ENCODE measurements around the gene OR6T1.

The OR6T1 gene, protein sequence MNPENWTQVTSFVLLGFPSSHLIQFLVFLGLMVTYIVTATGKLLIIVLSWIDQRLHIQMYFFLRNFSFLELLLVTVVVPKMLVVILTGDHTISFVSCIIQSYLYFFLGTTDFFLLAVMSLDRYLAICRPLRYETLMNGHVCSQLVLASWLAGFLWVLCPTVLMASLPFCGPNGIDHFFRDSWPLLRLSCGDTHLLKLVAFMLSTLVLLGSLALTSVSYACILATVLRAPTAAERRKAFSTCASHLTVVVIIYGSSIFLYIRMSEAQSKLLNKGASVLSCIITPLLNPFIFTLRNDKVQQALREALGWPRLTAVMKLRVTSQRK

DNA sequence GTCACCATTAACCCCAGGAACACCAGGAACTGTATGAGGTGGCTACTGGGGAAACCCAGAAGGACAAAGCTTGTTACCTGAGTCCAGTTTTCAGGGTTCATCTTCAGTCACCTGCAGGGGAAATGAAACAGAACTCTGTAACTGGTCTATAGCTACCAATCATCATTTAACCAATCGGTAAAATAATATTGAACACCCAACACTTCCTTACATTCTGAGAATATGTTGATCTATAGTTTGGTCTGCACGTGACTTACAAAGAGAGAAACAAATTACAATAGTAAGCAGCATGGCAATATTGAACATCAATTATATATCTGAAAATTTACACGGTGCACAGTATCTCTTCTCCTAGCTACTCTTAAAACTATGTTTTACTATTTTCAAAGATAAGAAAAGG lies at the start of gene OR6T1:
TSS of gene OR6T1 (minus strand) at position 101 of the 400 bp plus-strand sequence. CDS start at position 101, 0 bp downstream.
- DNase-seq = no peak

DNA sequence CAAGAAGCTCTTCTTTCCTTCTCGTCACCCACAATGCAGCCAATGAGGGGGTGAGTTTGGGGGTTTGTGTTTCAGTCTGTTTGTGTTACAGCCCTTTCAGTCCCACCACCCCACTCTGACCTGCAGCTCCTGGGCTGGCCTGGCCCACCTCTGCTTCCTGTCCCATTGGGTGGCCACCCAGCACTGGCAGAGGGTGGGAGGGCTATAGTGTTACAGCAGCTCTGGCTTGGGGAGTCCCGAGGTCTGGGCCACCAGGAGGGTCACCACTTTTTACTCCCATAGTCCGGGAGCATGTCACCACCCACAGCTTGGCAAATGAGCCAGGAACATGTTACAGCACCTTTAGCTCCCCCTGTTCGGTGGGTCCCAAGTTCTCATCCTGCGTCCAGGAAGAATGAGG lies 35.7 kb upstream of the OR6T1 start:
- no peak for DNase-seq

DNA sequence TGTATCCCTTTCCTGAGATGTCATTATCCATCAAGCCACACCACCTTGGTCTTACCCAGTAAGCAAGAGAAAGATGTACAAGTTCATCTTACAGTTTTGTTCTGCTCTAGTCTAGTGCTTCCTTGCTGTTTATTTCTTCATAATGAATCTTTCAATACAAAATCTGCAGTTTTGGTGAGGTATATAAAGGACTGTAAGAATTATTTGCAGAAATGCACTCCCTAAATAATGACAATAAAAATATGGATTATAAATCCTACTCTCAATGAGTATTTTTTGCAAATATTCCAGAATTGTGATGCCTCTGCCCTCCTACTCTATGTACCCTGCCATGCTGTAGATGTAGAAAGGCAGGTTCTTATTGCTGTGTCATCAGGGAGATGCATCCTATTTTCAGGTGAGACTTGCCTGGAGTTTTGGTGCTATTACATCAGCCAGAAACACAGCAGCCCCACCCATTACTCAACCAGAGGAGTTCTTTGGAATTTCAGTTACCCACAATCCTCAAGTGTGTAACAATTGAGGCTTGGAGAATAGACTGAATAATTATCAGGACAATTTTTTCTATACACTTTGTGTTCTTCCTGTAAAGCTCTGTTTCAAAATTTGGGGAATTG lies 34.2 kb upstream of the OR6T1 start, which contains the start of gene OR10S1:
TSS of gene OR10S1 (minus strand) at position 51 of the 617 bp plus-strand sequence. CDS start 117 bp downstream, outside the sequence.
- DNase-seq = no peak

DNA sequence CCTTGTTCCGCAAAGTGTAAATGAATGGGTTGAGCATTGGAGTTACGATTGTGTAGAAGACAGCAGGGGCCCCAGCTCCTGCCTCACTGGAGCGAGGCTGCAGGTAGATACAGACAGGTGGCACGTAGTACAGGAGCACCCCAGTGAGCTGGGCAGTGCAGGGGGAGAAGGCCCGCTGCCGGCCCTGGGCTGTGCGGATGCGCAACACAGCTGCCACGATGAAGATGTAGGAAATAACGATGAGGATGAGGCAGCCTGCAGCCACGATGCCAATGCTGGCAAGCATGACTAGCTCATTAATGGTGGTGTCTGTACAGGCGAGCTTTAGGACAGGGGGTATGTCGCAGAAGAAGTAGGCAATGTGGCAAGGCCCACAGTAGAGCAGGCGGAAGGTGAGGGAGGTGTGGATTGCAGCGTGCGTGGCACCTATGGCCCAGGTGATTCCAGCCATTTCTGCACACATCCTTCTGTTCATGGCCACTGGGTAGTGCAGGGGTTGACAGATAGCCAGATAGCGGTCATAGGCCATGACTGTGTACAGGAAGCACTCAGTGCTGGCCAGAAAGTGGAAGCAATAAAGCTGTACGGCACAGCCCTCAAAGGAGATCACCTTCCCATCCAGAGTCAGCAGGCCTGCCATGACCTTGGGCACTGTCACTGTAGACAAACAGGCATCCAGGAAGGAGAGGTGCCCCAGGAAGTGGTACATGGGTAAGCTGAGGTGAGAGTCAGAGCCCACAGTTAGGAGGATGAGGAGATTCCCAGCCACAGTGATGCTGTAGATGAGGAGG lies 33.3 kb upstream of the OR6T1 start:
- no peak for DNase-seq

DNA sequence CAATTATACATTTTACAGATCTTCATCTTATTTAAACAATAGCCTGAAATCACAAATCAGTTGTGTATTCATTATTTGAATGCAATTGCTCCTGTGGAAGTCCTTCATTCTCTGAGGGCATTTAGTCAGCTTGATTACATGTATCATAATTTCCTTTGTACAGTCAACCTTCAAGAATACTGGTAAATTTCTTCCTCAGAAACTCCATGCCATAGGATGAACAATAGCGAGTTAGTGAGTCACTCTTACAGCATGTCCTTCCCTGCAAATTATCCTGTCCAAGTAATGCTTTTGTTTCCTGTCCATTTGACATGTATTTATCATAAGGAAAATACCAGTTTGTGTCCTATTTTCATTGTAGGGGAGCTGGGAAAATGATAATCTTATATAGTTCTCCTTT lies 30.2 kb upstream of the OR6T1 start:
- peak; percentile 67 for DNase-seq

DNA sequence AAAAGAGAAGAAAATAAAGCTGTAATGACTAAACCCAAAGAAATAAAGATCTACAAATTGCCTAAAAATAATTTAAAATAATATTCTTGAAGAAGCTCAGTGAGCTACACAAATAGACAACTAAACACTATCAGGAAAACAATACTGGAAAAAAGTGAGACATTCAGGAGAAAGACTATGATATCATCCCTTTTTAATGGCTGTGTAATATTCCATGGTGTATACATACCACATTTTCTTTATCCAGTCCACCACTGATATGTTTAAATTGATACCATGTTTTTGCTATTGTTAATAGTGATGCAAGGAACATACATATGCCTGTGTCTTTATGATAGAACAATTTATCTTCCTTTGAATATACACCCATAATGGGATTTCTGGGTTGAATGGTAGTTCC lies 13.1 kb upstream of the OR6T1 start:
- DNase-seq = no peak

DNA sequence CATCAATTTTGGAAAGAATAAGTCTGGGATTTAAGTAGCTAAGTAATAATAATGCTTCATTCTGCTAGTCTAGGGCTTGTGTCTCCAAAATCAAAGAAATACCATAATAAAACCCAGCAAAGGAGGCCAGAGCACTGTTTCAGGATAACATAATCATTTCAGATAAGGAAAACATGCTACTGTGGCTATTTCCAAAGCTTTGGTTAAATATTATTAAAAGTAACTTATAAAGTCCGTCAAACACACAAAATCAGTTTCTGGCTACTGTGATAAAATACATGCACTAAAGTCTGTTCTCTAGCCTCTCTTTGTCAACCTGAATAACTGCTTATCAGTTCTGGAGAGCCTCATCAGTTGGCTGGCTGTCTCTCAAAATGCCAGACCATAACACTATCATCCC lies 1.5 kb upstream of the OR6T1 start:
- DNase-seq = no peak

DNA sequence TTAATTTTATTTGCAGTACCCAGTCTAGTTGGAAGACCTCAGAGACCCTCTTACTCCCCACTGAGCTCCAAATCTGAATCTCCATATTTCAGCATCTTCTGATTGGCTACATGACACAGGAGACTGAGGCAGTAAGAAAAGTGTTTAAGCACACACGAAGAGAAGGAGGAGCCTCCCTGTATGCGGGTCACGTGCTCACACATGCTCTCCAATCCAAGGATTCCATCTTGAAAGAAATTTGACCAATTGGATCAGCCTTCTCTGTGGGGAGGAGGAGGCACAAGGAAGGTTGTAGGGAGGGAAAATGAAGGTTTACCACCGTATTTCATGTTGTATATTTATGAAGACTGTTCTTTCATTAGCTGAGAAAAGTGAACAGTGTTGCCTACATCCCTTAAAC lies 1.2 kb downstream of the OR6T1 start:
- no peak for DNase-seq

DNA sequence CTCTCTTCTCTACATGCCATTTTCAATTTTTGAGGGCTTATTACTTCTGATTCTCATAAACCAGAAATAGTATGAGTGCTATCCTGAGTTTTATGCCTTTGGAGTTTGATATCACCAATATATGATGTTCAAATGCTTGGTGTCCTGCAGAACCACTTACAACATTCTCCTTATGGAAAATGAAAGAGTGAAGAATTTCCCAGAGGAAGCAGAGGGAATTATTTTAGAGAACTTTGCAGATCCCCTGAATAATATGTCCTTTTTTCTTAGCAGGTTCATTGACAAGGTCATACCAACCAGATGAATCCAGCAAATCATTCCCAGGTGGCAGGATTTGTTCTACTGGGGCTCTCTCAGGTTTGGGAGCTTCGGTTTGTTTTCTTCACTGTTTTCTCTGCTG lies 4.3 kb downstream of the OR6T1 start, which contains the start of gene OR4D5:
TSS of gene OR4D5 (plus strand) at position 301 of the 400 bp plus-strand sequence. CDS start at position 301, 0 bp downstream.
- DNase-seq = no peak

DNA sequence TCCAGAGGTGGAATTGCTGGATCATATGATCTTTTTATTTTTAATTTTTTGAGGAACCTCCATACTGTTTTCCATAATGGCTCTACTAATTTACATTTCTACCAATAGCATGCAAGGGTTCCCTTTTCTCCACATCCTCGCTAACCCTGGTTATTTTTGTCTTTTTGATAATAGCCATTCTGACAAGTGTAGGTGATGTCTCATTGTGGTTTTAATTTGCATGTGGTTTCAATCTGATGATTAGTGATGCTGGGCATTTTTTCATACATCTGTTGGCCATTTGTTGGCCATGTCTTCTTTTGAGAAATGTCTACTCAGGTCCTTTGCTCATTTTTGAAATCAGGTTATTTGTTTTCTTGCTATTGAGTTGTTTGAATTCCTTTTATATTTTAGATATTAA lies 19.6 kb downstream of the OR6T1 start:
- no peak for DNase-seq

DNA sequence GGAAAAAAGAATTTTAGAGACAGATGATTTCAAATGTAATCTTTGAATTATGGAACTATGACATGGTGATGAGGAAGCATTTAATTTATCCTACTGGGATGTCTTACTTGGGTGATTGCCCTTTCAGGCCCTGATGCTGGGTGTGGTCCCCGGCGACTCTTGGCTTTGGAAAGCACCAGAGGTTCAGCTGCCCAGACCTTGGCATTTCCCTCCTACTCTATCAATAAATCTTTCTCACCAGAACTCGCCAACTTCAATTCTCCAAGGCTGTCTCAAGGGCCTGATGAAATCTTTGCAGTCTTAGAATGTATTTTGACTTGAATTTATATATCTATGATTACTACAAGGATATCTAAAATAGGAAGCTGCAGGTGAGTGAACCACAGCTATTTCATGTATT lies 22.7 kb downstream of the OR6T1 start:
- DNase-seq = no peak

DNA sequence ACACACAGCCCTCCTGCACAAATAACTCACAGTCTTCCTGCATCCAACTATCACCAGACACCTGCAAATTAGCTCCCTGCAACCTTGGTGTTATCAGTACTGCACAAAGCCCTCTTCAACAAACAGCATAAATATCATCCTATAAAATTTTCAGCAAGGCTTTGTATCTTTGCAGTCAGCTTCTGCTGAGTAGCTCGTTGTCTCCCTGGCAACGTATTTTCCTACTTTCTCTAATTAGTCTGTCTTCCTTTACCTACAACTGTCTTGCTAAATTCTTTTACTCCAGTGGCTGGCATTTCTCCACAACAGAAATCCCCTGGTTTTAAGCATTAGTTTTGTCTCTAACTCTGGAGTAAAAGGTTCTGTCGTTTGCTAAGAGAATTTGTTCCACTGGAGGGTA lies 37.8 kb downstream of the OR6T1 start:
- no peak for DNase-seq

DNA sequence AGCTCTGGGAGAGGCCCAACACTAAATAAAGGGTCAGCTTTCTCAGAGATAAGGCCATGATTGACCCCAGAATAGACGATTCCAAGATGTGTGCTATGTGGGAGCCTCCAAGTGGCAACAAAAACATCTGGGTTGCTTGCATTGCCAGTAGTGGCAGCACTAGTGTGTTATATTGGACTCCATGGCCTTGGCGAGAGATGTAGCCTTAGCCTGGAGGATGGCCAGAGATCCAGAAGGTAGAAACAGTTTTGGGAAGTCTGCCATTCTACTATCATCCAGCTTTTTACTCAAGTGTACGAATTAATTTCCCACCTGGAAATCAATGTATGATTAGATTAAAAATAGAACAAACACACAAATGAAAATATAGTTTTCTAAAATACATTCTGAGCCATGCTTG lies 38.7 kb downstream of the OR6T1 start:
- no peak for DNase-seq

DNA sequence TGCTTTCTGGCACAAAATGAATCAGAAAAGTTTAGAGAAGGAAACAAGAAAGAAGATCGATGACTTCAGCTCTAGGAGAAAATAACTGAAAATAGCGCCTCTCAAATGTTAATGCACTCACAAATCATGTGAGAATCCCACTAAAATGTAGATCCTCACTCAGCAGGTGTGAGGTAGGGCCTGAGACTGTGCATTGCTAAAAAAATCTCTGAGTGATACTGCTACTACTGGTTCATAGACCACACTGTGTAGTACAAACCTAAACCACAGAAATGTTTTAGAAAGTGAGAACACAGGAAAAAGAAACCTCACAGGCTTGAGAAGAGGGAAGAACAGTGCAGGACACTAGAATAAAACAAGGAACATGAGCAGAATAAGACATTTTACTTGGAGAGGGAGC lies 39.7 kb downstream of the OR6T1 start:
- no peak for DNase-seq

DNA sequence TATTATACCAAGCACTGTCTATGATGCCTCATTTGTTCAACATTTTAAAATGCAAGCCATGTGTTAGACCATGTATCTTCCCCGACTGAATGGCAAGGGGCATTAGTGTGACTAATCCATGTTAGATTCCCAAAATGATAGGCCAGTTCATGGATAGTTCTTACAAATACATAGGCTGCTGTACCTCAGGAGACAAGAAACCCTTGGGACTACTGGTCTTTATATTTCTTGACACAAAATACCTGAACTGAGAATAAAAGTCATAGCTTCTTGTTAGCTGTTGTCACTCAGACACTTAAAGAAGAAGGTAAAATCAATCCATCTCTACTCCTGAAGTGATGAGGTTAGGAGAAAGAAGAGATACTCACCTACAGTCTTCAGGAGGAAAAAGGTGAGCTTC lies 41.8 kb downstream of the OR6T1 start, which contains the start of gene OR8D4:
TSS of gene OR8D4 (plus strand) at position 301 of the 400 bp plus-strand sequence. CDS start 4,265 bp downstream, outside the sequence.
- no peak for DNase-seq

DNA sequence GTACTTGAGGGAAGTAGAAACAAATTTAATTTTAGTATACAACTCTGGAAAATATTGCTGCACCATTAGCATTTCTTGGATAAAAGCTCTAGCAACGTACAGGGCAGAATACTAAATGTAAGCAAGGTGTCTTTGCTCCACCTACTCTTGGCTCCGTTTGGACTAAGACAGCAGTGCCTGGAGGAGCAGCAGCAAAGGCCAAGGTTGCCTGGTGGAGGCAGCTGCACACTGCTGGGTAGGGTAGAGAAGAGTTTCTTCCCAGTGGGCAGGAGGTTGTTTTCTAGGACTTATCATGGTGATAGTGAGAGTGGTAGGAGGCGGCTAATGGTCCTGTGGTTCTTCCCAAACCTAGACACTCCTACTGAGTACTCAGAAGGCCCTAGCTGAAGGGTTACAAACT lies 43.8 kb downstream of the OR6T1 start:
- DNase-seq = no peak
